NCI-H146 treated with DMSO at 0.1 percent for 48 hours (cell line): Measurements from ENCODE around the gene SLC35A5.
"Not testable (repeated sequence)": the region's sequence is repeated elsewhere in the genome, so short reads cannot be mapped to it uniquely, and the experiment has no call there.

Experiments used
- DNase-seq: peaks from one replicate; lab custom pipeline; 2025; ENCODE audit not compliant: unreplicated experiment; lab: John Stamatoyannopoulos, UW

Gene SLC35A5, protein sequence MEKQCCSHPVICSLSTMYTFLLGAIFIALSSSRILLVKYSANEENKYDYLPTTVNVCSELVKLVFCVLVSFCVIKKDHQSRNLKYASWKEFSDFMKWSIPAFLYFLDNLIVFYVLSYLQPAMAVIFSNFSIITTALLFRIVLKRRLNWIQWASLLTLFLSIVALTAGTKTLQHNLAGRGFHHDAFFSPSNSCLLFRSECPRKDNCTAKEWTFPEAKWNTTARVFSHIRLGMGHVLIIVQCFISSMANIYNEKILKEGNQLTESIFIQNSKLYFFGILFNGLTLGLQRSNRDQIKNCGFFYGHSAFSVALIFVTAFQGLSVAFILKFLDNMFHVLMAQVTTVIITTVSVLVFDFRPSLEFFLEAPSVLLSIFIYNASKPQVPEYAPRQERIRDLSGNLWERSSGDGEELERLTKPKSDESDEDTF

DNA sequence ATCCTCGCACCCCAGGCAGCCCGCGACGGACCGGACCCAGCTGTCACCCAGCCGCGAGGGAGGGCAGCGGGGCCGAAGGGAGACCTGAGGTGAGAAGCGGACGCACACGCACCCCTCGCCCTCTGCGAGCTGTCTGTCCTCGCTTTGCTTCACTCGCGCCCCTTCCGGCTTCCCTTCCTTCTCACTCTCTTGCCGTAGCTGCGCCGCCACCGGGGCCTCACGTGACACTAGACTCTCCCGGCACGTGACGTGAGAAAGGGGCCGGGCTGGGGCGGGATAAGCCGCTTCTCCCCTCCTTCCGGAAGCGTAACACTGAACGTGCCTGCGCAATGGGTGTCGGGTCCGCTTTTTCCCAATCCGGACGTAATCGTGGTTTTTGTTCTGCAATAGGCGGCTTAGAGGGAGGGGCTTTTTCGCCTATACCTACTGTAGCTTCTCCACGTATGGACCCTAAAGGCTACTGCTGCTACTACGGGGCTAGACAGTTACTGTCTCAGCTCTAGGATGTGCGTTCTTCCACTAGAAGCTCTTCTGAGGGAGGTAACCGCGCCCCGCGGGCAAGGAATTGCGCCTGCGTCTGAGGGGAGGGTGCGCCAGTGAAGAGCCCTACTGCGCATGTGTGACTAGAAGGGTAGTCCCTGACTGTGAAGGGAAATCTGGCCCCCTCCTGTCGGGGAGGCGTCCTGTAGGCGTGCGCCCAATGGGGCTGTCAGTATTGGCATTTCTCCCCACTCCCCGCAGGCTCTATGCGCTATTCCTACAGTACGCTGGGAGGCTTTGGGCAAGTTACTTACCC, at the start of gene SLC35A5, which contains the start of gene ATG3:
SLC35A5 (plus strand) TSS at position 312 of the 796 bp plus-strand sequence. CDS start 1,359 bp downstream, outside the sequence.
ATG3 (minus strand) TSS at position 229 of the 796 bp plus-strand sequence. CDS start 434 bp downstream, outside the sequence.
- DNase-seq: peak; percentile 100

DNA sequence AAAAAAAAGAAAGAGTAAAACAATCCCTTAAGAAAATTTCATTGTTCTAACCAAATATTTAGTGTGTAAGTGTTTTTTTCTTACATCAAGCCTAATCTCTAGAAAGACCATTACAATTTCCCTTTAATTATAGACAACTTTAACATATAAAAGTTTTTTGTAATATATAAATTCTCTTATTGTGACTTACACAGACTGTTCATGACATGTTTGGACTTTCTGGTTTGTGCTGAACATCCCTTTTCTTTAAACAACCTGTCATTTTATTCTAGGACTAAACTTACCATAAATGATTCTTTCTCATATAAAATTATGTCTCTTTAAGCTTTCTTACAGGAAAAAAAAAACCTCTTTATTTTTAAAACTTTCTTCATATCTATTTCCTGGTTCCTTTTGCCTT, 49.5 kb upstream of the SLC35A5 start:
- no peak for DNase-seq

DNA sequence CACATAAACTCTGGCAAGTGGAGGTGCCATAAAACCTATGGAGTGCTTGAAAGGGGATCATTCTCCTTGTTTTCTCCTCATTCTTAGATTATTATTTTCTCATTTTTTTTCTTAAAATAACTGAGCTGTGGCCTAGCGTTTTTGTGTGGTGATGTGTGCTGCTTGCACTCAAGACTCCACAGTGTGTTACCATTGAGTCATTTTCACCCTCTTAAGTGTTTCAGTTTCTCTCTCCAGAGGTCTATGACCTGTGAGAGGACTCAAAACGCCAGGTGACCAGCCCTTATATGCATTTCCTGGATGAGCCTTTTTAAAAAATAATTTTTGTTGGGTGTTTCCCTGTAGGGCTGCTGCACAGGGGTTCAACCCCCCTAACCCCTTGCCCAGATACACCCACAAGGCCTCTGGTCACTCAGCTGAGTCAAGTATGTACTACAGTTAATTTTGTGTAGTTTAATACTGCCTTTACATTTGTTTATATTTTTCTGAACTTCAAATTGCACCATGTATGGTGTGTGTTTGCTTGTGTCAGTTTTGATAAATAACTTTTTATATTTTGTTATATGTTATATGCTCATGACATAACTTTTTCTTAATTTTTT, 47.2 kb upstream of the SLC35A5 start:
- no peak for DNase-seq

DNA sequence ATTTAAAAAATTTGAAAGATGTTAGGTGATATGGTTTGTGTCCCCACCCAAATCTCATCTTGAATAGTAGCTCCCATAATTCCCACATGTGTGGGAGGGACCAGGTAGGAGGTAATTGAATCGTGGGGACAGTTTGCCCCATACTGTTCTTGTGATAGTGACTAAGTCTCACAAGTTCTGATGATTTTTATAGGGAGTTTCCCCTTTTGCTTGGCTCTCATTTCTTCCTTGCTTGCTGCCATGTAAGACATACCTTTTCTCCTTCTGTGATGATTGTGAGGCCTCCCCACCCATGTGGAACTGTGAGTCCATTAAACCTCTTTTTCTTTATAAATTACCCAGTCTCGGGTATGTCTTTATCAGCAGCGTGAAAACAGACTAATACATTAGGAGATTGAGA, 42.9 kb upstream of the SLC35A5 start:
- DNase-seq: not testable (repeated sequence)

DNA sequence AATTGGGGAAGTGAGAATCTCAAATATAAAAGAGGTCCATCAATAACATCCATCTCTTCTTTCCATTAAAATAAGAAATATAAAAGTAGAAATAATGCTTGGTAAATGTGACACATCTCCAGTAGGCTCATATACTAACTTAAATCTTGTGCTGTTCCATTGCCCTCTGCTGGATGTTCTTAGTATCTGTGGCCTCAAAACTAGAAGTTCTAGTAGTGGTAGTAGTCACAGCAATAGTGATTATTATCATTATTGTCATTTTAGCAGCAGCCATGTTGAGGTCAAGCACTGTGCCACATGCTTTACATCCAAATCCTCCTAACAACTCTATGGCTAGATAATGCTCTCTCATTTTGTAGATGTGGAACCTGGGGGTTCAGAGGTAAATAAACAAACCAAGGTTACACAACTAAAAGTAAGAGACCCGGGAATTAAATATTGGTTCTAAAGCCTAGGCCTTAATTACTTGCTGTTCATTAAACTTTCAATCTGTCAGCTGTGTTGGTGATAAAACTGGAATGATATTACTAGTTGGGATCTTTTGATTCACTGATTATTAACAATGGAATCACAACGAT, 42.3 kb upstream of the SLC35A5 start:
- peak; percentile 74 for DNase-seq

DNA sequence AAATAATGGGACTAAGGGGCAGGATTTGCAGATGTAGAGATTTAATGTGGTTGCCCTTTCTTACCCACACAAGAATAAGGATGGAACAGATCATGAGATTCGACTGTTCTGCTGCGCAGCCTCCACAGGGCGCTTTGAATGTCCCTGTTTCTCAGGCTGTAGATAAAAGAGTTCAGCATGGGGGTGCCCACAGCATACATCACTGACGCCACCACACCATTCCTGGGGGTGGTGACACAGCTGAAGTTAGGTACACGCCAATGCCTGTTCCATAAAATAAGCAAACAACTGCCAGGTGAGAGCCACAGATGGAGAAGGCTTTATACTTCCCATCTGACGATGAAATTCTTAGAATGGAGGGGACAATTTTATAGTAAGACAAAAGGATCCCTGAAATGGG, 37.7 kb upstream of the SLC35A5 start:
- not testable (repeated sequence) for DNase-seq

DNA sequence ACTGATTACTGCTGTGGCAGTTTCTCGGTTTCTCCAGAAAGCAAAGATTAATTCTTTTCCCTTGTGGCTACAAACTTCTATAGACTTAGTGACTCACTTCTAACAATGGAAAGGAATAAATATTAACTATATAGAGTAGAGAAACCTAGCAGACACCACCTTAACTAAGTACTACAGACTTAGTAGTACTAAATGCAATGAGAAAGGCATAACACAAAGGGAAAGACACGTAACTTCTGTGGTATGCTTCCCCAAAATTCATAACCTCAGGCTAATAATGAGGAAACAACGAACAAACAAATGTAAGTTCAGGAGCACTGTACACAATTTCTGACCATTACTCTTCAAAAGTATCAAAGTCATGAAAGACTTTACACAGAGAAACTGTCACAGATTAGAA, 31.3 kb upstream of the SLC35A5 start:
- no peak for DNase-seq

DNA sequence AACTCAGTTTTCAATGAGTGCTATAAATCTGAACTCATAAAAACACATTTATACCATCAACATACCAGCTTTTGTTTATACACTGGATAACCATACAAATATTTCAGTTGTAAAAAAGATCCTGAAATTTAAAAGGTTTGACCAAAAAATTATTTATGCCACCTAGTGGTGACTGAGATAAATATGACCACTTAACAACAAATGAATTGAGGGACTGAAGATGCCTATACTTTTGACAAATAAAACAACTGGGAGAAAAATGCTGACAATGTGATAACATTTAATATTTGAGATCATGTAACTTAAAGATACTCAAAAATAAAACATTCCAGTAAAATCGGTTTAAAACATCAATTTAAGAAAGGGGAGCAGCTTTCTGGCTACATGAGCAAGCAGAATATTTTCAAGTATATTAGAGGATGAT, 30.5 kb upstream of the SLC35A5 start:
- peak; percentile 23 for DNase-seq

DNA sequence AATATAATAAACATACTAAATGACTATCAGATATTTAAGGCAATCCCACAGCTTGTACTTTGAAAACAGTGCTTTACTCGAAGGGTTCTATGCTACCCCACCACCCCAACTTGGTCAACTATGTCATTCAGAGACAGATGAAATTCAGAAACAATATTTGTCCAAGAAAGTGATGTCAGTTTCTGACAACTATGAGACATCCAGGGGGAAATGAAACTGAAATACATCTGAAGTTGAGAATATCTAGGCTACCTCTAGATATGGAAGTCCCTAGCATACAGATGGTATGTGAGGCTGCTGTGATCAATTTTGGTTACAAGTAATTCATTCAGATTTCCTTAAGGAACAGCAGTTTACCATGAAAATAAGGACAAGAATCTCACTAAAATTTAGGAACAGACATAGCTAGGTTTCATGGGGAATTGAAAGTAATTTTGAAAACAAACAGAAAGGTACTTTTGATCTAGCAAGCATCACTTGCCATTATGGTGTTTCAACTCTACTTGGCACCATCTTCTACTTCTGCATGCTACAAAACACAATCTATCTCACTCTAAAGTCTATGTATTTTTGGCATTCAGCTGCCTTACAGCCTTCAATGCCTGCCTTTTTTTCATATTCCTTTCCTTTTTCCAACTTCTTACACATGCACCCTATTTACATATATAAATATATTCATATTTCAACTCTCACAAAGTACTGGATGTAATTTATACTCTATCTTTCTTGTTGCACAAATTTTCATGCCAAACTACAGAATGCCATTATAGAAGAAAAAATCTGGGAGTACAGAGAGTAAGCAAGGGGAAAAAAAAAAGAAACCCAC, 21.8 kb upstream of the SLC35A5 start:
- DNase-seq: no peak

DNA sequence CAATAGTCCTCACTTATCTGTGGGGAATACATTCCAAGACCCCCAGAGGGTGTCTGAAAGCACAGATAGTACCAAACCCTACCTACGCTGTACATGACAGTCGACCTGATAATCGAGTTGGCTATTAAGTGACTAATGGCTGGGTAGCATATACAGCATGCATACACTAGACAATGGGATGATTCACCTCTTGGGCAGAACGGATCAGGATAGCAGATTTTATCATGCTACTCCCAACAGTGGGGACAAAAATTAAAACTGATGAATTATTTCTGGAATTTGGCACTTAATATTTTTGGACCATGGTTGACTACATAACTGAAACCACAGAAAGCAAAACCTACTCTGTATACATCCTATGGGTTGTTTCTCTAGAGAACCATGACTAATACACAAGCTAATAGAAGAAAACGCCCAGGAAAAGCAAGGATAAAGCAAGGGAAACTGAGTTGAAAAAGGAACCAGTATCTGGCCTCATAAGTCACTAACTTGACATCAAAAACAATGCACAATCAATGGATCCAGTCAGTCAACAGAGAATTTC, 15.6 kb upstream of the SLC35A5 start:
- DNase-seq: no peak

DNA sequence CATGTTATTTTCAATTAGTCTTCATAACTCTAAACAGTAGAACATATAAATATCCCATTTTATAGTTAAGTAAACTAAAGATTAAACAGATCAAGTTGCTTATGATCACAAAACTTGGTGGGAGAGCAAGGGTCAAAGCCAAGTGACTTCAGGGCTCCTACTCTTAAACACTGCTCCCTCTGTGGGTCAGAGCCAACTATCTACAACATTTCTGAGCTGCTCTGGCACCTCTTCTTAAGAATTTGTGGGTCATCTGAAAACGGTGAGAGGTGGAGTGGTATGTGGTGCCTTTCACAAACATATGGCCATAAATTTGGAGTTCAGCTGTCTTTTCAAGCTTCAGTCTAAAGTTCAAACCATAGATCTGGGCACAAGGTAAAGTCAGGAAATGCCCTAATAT, 11.0 kb upstream of the SLC35A5 start:
- no peak for DNase-seq

DNA sequence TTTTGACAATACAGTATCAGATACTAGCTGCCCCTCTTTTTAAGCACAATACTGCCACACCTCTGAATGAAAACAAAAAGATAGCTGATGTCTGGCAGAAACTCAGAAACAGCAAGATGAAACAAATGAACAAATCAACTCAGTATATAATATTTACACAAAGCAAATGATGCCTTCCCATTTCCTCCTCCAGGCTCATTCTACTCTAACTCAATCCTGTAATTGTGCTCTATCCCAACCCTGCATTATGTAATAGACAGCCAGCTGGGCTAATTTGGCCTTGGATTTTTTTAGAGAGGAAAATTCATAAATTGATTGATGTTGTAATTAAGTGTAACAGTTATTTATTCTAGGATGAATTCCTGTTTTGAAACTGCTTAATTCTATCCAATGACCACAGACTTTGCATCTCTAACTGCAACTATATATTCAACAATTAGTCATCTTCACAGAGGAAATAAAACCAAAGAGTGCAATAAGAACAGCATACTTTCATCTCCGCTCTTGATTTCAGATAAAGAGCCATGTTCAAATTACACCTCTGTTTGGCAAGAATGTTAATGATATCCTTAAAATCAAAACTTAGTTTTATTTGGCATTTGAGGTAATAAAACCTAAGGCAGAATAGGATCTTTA, 6.2 kb upstream of the SLC35A5 start:
- DNase-seq: peak; percentile 58

DNA sequence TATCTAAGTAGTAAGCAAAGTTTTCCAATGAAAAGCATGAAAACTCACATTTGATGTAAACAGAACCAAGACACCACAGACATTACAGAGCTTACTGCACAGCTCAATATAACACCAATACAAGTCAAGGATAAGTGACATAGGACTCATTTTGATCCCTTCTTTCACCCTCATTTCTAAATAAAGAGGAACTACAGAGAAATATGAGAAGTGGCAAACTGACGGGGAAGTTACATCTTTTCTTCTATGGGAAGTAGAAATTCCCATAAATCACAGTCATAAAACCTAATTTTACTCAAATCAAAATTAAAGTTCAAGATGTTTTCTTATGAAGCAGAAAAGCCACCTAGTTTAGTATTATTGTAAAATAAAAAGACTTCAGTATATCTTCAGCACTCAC, 3.9 kb upstream of the SLC35A5 start:
- no peak for DNase-seq

DNA sequence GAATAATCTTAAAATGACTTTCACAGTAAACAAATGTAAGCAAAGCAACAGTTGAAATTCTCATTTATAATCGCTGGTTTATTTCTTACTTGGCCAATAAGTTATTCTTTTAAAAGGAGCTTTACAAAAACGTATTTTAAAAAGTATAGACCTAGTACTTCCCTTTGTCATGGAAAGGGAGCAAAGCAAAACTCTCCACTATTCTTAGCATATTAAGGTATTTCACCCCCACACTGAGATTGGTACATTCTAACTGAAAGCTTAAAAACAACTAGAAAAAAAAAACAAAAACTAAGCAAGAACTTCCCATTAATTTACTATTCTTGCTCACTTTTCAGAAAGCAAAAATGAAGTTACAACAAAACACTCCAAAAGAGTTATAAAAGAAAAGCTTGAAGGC, 1.5 kb upstream of the SLC35A5 start:
- no peak for DNase-seq

DNA sequence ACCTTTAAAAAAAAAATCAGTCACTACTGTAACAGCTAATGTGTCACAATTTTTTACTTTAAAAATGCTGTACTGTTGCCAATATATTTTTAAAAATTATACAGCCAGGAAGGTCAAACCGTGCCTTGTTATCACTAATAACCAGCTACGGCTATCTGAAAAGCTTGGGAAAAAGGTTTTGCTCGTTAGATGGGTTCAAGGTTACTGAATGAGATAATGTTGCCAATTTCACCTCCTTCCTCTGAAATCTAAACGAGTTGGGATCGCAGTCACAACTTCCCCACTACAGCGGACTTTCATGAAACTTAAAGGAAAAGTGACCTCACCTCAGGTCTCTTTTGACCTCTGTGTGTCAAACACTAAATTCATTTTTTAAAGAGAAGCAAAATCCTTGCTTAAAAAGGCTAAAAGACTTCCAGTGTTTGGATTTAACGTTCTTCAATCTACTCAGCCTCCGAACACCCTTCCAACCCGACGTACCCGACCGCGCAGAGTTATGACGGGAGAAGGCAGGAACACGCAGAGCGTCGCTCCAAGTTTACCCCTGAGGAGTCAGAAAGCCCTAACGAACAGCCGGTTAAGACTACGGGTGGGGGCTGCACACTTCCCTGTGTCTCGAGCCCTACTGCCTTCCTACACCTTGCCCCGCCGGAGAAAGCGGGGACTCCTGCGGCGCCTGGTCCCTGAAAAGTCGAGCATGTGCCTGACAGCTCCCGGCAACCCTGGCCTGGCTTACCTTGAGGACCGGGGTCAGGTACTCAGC, 943 bp upstream of the SLC35A5 start:
- peak; percentile 63 for DNase-seq

DNA sequence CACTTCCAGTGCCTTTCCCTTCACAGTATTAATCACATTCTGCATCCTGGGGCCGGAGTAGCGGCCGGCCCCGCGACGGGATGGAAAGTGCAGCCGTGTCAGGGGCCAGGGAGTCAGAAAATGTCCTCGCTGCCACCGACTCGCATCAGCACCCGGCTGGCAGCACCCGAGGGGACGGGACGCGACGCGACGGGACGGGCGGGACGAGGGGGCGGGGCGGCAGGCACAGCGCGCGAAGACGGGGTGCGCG, 436 bp upstream of the SLC35A5 start:
- DNase-seq: no peak

DNA sequence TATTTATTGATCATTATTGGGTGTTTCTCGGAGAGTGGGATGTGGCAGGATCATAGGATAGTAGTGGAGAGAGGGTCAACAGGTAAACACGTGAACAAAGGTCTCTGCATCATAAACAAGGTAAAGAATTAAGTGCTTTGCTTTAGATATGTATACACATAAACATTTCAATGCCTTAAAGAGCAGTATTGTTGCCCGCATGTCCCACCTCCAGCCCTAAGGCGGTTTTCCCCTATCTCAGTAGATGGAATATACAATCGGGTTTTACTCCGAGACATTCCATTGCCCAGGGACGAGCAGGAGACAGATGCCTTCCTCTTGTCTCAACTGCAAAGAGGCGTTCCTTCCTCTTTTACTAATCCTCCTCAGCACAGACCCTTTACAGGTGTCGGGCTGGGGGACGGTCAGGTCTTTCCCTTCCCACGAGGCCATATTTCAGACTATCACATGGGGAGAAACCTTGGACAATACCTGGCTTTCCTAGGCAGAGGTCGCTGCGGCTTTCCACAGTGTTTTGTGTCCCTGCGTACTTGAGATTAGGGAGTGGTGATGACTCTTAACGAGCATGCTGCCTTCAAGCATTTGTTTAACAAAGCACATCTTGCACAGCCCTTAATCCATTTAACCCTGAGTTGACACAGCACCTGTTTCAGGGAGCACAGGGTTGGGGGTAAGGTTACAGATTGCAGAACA, 2.5 kb downstream of the SLC35A5 start:
- DNase-seq: not testable (repeated sequence)

DNA sequence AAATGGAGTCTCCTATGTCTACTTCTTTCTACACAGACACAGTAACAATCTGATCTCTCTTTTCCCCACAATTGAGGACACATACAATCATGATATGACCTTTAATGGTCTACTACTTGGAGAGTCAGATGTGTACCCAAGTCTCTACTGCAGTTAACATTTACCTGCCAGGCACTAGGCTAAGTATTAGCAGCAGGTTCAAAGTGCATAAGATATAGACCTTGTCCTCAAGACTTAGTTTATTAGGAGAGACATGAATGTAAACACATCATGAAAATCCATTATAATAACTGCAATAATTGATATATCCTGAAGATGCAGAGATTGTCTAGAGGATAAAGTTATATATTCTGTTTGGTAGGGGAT, 3.1 kb downstream of the SLC35A5 start:
- no peak for DNase-seq

DNA sequence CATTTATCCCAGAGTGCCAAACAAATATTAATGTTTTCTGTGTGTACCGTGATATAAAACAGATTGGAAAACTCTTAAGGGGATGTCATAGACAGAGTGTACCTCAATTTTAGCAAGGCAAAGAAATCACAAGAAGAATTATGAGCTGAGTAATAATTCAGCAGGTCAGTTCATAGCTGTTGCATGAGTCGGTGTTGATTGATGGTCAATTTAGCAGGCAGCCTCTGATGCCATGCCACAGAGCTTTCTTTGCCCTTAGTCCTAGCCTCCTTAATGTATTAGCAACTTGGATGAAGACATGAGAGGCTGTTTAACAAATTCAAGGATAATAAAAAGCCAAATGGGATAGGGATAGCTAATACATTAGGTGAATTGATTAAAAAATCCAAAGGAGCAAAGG, 6.8 kb downstream of the SLC35A5 start:
- no peak for DNase-seq
